8988T (cell line): ENCODE data around the gene GPC2.

Experiments
- DNase-seq: peaks from one replicate; pipeline ENCODE4 v3.0.0; 2011

The GPC2 gene

DNA sequence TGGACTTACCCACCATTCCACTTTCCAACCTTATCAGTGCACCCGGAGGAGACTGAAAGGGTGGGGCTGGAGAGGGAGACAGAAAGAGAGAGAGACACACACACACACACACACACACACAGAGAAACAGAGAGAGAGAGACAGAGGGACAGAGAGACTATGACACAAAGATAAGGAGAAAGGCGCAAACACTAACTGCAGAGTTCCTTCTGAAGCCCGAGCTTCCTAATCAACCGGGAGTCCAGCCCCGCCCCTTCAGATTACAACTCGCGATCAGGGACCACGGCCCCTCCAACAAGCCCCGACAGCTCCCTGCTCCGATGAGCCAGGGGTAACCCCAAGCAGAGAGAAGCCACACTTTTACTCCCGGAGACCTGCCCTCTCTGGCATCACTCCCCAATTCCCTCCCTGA lies 9.3 kb downstream of the GPC2 start:
- DNase-seq = peak; percentile 18

DNA sequence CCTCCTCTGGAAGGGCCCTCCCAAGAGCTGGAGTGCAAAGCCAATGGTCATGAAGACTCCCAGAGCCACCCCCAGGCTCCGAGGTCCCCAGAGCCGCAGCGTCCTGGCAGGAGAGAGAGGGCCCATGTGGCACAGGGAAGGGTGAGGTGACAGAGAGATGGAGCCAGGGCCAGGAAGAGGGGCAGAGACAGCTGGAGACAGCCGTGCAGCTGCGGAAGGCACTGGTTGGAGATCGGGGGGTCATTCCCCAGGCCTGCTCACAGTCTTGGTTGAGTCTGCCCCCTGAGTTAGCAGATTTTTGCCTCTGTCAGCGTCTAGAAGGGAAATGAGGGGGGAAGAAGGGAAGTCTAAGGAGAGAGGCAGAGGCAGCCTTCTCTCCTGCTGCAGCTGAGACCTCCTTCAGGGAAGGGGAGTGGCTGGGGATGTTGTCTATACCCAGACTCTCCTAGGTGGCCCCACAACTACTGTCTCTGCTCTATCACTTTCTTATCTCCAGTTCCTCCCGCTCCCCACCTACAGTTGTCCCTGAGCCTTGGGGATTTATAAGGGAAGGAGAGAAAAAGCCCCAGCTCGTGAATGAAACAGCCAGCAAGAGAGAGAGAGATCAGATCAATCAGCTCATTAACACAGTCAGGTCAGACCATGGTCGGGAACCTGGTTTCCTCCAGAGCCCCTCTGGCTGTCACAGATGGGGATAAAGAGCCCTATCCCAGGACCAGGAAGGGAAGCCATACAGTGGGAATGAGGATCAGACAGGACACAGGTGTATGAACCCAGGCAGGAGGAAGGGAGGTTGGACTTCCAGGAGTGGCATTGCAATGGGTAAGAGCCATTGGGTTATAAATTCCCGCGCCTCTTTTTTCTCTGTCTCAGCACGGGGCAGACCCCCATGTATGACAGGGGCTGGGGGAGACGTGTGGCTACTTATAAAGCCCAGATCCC lies 9.9 kb downstream of the GPC2 start:
- peak; percentile 10 for DNase-seq

DNA sequence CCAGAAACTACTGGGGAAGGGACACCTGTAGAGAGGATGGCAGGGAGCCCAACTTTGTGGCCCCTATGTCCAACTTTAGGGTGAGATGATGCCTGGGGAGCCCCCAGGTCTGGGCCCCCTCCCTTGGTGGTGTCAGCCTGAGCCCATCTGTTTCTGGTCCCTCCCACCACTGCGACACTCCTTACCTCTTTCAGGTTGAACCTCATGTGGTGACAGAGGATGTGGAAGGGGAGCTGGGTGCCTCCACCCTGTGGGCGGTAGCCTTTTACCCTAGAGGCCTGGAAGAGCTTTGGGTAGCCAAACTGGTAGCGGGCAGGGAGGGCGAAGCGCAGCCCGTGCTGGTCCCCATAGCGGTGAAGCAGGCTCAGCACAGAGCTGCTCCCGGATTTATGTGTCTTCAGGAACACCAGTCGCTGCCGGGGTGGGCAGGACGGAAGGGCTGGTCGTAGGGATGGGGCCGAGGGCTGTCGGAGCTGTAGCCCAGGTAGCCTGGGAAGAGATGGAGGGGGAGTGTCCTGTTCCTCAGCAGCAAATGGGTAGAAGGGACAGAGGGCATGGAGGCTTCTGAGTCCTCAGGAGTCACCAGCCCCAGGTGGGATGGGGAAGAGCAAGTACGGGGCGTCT lies 10.8 kb downstream of the GPC2 start:
- peak; percentile 10 for DNase-seq

DNA sequence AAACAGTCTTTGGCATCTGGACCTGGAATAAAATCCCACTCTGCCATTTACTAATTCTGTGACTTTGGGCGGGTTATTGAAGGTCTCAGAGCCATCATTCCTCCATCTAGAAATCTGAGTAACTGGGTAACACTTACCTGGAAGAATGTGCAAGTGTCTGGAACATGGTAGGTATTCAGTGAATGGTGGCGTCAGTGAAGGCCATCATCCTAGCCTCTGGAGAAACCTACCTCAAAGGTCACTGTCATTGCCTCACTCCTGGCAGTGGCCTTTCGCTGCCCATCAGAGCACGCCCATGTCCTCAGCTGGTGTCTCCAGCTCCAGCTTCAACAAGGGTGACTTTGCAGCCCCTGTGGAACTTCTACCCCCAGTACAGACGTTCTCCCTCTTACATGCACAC lies 13.3 kb downstream of the GPC2 start:
- DNase-seq = no peak

DNA sequence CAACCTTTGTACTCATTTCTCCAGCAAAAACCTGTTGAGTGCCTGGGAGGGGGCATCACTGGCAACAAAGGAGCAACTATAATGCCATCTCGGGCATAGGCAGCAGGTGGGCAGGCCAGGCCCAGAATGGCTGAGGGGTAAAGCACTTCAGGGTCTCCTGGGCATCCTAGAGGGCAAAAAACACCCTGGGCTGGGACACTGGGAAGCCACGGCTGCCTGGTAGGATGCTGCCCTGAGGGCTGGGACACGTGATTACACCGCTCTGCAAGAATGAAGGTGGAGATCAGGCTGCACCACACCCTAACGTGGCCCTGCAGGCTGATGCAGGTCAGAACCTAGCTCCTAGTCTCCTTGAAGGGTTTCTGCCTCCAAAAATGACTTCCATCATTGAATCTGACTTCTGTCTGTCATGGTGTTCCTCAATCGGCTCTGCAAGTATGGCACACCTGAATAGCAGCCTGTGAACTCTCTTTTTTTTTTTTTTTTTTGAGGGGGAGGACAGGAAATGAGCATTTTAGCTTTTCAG lies 14.1 kb downstream of the GPC2 start:
- no peak for DNase-seq

DNA sequence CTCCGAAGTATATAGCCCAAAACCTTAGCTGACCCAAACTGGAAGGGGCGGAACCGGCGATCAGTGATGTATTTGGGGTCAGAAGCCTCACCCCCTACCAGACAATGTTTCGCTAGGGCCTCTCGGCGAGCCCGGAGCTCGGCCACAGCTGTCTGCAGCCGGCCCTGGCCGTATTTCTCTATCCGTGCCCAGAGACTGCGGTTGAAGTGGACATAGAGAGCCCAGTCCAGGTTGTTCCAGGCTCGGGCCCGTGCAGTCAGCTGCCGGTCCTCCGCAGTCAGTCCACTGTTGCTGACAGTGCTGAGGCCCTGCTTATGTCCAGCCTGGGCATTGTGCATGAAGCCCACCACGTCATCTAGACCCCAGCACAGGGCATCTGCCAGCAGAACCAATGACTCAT lies 17.1 kb downstream of the GPC2 start:
- DNase-seq = no peak

DNA sequence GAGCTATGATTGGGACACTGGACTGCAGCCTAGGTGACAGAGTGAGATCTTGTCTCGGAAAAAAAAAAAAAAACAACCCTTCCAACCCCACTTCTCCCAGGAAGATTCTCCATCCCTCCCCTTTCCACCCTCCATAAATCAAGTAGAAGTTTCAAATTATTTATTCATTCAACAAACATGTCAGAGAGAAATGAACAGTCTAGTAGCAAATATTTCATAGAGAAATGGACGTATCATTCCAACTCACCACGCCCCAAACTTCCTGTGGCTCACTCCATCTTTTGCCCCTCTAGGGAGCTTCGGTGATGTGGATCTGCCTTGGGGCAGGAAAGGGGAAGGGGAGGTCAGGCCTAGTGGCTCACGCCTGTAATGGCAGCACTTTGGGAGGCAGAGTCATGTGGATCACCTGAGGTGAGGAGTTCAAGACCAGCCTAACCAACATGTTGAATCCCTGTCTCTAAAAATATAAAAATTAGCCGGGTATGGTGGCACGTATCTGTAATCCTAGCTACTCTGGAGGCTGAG lies 18.0 kb downstream of the GPC2 start:
- no peak for DNase-seq

DNA sequence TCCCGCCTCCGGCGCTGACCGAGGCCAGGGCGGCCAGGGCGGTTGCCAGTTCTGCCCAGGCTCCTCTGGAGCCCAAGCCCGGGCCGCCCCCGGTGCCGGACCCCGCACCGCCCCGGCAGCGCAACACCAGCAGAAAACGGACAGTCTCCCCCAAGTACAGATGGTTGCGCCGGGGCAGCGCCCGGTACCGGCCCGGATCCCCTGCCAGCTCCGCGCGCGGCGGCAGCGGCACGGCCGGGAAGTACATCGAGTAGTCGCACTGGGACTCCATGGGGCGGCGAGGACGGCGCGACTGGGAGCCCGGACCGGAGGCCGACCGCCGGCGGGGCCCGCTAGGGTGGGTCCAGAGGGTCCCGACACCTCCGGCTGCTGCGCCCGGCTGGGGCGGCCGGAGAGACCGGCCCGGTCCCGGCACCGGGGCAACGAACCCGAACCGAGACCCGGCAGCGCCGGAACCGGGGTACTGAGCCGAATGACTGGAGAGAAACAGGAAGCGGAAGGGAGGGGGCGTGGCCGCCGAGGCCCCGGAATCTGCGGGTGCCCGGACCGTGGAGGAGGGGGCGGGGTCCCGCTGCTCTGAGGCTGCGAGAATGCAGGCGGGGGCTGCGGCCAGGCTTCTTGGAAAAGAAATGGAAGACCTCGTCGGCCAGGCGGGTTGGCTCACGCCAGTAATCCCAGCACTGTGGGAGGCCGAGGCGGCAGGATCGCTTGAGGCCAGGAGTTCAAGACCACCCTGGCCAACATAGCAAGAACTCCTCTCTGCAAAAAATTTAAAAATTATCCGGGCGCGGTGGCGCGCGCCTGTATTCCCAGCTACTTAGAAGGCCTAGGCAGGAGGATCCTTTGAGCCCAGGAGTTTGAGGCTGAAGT lies 18.7 kb downstream of the GPC2 start, which contains the start of gene TRAPPC14:
Gene TRAPPC14, minus strand, starts transcription at position 495 of the 870 bp plus-strand sequence. Its CDS starts 224 bp downstream, at position 271.
- peak; percentile 90 for DNase-seq

DNA sequence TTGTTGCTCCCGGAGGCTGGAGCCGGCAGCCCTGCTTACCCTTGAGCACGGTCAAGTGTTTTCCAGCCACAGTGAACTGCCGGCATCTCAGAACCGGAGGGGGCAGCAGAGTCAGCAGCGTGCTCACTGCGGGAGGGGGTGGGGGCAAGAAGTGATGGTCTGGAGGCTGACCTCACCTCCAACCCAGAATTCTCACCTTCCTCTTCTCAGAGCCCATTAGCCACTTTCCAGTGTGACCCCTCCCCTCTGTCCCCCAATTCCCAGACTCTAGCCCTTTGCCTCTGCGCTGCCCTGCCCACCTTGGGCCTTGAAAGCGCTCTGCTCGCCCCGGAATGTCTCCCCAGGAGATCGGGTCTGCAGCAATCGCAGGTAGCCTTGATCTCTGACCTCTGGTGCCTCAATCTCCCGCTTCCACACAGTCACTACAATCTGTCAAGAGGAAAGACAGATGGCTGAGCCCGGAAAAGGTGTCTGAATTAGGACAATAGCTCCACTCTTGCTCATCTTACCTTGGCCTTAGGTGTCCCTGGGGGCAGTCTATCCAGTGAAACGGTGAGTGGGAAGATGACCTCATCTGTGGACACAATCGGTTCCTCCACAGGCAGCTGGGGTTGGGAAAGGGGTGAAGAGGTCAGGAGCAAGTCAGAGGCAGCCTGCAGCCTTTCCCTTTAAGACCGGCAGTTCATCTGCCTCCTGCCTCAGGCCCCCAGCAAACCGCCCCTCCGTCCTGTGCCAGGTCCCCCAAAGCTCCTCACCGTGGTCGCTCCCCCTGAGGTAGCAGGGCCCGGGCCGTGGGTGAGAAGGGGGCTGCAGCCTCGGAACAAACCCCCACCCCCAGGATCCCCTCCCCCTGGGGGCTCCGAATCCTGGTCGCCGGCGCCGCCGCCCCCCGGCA lies 19.6 kb downstream of the GPC2 start:
- peak; percentile 34 for DNase-seq

DNA sequence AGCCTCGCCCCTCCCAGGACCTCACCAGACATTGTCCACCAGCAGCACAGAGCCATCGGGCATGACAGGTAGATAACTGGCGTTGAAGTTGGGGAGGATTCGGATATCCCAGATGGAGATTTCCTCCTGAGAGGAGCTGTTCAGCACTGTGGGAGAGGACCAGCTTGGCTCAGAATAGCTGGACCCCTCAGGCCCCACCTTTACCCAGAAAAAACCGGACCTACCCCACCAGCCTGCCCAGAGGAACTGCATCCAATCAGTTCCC lies 20.2 kb downstream of the GPC2 start:
- peak; percentile 6 for DNase-seq

DNA sequence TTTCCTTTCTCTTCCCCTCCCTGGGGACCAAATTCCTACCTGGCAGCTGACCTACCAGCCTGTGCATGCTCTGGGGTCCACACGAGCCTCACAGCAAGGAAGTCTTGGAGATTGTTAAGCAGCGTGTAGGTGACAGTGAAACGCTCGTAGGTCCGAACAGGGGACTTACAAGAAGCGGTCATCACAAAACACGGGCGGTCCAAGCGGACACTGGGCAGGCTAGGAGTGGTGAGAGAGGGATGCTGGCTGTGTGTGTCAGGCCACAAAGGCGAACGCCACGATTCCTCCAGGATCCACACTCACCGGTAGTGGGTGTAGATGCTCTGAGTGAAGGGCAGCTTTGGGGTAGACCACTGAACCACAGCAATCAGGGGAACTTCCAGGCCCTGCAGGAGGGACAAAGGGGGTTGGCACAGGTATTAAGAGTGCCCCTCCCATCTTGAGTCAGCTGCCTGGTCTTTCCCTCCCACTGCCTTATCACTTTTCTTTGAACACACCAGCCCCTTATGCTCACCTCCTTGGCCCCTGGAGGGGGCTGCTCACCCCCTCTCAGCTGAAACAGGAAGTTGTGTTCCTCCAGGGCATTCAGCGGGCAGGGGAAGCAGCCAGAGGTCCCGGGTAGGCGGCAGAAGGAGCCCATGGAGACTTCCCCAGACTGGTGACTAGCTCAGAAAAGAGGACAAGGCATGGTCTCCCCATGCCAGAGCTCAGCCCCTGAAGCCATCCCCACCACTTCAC lies 20.7 kb downstream of the GPC2 start:
- DNase-seq = peak; percentile 18

DNA sequence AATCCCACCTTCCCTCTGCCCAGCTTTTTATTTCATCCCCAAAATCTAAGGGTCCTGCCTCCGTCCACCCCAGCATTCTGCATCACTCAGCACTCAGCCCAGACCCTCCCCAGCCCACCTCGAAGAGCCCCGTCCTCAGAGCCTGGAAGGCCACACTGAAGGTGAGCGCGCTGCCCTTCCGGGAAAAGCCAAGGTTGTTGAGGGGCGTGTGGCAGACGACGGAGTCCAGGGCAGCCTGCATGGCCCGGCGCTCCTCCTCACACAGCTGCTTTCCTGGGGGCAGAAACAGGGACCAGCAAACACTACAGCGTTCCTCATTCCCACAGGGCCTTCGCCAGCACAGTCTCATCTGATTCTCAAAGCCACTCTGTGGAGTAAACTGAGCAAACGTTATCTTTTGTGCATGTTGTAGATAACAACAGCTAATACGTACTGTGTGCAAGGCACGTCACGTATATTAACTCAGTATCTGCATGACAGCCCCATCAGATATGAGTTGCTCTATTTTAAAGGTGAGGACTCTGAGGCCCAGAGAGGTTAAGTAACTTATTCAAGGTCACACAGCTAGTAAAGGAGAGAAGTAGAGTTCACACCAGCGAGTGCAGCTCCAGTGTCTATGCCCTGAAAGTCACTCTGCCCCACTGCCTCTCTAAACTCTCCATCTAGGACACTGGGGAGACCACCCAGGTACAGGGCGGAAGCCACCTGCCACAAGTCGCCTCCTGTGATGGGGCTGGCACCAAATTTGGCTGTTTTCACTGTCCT lies 21.4 kb downstream of the GPC2 start:
- no peak for DNase-seq

DNA sequence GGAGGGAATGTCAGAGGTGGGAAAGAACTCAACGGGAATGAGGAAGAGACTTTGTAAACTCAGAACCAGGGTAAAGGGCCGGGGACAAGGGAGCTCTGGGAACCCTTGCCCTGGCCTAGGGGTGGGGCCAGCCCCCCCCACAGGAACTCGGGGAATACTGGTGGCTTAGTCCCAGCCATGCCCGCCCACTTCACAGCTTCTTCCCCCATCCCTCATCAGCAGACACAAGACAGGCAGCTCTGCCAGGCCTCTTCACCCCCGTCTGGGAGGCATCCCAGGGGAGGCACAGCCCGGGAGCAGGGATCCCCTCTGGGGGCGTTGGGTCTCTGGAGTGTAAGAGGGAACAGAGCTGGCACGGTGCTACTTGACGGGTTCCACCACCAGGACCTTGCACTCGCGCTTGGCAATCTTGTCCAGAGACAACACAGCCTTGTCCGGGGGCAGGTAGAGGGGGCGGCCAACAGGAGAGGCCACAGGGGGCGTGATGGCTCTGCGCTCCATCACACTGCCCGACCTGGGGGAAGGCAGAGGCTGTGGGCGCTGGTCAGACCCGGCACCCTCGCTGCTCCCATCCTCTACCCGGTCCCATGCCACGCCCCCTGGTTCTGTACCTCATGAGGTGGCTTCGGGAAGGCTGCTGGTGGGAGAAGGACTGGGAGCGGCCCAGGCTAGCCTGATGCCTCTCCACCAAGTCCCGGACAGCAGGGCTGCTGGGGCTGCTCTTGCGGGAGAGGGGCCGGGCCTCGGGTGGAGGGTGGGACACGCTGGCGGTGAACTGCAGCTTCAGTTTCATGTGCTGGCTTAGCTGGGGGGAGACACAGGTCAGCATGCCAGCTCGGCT lies 22.3 kb downstream of the GPC2 start:
- DNase-seq = peak; percentile 24

DNA sequence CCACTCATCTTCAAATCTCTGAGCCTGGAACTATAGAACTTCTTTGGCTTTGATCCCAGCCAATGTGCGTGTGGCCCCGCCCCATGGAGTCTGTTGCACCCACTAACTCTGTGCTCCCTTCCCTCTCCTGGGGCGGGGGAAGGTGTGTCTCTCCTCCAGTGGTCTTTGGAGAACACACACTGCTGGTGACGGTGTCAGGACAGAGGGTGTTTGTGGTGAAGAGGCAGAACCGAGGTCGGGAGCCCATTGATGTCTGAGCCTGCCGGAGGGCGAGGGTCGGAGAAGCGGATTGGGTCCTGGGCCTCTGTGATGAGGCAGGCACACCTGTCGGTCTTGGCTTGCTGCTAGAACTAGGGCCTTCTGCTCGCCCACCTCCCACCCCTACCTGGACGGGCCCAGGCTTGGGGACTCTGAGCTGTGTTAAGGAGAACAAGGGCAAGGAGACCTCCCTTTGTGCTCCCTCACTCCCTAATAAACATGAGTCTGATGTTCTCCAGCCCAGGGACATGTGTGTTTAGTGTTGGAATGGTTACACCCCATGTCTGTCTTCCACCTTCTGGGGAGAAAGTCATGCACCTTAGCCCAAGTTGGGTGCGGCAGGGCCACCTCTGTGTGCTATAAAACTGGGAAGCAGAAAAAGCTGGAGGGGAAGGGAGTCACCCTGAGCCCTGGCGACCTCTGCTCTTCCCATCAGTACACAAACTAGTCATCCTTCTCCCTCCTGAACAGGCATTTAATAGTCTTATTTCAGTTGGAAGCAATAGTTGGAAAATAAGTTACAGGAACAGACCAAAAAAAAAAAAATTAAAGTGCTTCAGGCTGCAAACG lies 23.3 kb downstream of the GPC2 start:
- DNase-seq = peak; percentile 10

DNA sequence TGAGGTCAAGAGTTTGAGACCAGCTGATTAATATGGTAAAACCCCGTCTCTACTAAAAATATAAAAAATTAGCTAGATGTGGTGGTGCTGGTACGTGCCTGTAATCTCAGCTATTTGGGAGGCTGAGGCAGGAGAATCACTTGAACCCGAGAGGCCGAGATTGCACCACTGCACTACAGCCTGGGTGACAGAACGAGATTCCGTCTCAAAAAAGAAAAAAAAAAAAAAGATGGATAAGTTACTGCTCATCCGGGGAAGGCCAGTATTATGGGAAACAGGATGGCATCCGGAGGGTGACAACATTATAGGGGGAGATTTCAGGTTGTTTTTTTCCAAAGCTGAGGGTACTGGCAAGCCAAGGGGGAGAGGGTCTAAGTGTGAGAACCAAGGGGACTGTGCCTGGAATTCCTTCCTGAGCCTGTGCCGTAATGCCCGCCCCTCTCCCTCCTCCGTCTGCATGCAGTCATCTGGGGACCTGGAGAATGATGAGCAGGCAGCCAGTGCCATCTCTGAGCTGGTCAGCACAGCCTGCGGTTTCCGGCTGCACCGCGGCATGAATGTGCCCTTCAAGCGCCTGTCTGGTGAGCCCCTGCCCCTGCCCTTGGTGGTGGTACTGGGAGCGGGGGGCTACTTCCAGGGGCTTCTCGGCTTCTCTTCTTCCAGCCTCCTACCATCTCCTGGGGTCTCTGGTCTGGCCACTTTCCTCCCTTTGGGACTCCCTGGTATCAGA lies 24.1 kb downstream of the GPC2 start:
- DNase-seq = no peak

DNA sequence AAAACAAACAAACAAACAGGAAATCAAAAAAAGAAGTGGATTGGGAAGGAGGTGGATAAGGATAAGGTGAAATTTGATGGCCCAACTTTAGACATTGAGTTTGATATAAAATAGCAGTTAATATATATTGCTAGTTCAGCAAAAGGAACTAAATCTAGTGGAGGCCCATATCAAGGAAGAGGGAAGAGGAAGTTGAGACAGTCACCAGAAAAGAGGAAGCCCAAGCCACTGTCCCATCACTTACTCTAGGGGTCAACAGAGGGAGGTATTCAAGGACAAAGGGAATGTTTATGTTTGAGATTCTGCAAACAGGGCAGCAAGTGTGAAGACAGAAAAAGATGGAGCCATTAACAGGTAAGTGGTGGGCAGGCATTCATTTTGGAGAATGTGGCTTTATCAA lies 24.8 kb downstream of the GPC2 start:
- no peak for DNase-seq

DNA sequence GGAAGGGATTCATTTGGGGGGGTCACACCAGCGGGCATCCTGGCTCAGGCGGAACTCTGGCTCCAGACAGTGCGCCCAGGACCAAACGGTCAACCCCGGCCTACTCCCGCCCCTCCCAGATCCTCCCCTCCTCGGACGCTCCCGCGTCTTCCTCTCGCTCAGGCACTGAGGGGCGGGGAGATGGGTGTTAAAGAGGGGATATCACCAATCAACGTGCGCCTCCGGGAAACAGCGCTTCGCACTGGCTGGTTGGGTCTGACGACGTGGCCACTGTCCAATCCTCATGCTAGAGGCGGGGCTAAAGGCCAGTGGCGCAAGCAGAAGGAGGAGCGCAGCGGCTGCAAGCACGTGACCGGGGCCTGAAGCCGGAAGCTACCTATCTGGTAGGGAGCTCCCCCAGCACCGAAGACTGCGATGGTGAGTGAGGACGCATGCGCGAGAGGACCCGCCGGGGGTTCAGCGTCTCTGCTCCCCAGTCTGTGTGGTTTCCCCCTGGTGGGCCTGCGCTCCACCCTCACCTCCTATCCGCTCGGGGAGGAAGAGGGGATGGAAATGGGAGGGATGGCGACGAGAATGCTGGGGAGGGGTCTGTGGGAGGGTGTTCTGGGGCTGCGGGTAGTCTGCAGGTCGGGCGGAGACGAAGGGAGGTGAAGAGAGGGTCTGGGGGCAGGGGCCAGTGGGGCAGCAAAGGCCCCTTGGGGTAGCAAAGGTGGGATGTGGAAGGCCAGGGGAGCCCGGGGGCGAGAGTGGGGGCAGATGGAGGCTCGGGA lies 28.4 kb downstream of the GPC2 start, which contains the start of gene LAMTOR4:
Gene LAMTOR4, plus strand, starts transcription at position 360 of the 770 bp plus-strand sequence. Its CDS starts 55 bp downstream, at position 415.
- DNase-seq = peak; percentile 86
